ENCODE measurements around the gene RNU5B-1.

Gene RNU5B-1

DNA sequence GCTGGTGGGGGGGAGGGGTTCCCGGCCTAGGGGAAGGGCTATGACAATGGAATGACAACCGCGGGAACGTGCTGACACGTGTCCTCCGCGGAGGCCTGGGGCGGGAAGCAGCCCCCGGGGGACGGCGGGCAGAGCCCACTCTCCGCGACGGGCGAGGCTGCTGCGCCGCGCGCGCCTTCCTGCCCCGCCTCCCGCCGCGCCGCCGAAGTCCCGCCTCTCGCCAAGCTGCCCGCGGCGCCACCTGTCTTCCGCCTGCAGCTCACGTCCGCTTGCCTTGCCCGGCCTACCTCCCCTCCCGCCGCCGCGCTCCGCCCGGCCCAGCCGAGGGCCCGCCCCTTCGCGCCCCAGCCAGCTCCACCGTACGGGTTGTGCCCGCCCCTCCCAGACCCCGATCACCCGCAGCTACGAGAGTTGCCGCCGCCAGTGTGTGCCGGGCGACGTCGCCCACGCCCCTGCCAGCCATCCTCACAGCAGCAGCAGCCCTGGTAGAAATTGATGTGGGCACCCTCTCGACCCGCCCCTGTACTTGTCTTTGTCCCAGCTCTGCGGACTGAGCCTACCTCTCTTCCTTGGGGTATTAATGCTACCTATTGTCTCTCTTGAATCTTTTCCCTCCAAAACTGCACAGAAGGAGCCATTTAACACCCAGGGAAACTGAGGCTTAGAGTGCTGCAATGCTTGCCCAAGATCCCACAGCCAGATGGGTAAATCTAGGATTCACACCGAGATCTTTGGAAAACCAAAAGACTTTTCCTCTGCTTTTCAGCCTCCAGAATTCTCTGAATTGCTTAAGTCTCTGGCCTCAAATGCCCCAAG is 17.6 kb upstream of the RNU5B-1 start, which contains the start of gene PARP16:
TSS of gene PARP16 (minus strand) at position 180 of the 816 bp plus-strand sequence. CDS start 457 bp downstream, outside the sequence.
- peak; percentile 82 for DNase-seq (ENCODE audit: insufficient read length, low spot score)
- FAIRE-seq = peak; percentile 95

DNA sequence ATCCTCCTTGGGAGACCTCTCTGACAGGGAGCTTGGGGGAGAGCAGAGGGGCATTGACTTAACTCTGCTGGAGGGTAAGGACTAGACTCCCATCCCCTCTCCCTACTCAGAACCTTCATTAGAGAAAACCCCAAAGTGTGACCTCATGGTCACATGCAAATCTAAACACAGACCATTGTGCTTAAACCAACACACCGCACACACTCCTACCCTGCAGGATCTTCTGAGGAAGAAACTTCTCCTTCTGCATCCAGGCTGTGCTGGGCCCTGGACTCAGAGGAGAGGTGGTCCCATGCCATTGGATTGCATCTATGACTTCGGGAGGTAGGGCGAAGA is 17.0 kb upstream of the RNU5B-1 start:
- FAIRE-seq (no peak), DNase-seq (ENCODE audit: insufficient read length, low spot score) (no peak)

DNA sequence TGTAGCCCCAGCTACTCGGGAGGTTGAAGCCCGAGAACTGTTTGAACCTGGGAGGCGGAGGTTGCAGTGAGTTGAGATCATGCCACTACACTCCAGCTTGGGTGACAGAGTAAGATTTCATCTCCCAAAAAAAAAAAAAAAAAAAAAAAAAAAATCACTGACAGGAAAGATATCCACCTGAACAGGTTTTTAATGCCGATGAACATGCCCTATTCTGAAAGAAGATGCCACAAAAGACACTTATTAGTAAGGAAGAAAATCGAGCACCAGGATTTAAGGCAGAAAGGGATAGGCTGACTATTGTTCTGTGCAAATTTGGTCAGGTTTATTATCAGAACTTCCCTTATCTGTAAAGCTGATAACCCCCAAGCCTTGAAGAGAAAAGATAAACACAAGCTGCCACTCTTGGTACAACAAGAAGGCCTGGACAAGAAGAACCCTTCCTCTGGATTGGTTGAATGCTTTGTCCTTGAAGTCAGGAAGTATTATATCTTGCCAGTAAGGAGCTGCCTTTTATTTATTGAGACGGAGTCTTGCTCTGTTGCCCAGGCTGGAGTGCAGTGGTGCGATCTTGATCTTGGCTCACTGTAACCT is 15.1 kb upstream of the RNU5B-1 start:
- DNase-seq (ENCODE audit: insufficient read length, low spot score) (no peak), FAIRE-seq (no peak)

DNA sequence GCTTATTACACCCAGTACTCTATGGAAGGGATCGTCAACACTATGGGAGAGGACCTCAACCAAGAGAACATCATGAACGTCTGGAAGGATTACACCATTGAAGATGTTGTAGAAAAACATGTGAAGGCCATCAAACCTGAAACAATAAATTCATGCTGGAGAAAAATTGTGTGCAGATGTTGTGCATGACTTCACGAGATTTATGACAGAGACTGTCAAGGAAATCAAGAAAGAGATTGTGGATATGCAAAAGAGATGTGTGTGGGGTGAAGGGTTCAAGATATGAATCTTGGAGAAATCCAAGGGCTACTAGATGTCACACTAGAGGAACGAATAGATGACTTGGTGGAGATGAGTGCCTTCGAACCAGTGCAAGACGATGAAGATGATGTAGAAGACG is 14.2 kb upstream of the RNU5B-1 start:
- no peak for FAIRE-seq

DNA sequence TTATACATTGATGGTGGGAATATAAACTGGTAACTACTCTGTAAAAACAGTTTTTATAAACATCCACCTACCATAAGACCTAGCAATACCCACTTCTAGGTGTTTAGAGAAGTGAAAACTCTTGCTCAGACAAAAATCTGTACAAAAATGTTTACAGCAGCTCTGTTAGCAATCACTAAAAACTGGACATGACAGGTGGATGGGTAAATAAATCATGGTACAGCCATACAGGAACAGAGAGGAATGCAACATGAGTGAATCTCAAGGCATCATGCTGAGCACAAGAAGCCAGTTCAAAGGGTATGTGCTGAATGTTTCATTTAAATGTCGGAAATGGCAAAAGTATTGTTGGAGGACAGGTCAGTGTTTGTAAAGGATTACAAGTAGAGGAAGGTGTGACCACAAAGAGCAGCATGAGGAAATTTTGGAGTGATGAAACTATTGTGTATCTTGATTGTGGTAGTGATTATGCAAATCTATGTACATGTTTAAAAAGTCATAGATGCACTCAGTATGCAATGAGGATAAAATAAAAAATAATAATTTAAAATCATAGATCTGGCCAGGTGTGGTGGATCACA is 11.4 kb upstream of the RNU5B-1 start:
- DNase-seq (ENCODE audit: insufficient read length, low spot score) (no peak), FAIRE-seq (no peak)

More for the DNA sequence above, 14.2 kb upstream of the RNU5B-1 start:
- DNase-seq (ENCODE audit: insufficient read length, low spot score) = no peak

DNA sequence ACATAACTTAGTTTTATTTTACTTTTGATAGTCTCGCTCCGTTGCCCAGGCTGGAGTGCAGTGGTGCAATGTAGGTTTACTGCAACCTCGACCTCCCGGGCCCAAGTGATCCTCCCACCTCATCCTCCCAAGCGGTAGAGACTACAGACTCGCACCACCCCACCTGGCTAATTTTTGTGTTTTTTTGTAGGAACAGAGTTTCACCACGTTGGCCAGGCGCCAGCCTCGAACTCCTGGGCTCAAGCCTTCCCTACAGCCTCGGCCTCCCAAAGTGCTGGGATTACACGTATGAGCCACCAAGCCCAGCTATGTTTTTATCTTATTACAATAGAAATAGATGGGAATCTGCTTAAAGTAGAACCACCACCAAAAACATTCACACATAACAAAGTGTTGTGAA is 5.7 kb upstream of the RNU5B-1 start:
- DNase-seq (ENCODE audit: insufficient read length, low spot score) (no peak), FAIRE-seq (no peak)

DNA sequence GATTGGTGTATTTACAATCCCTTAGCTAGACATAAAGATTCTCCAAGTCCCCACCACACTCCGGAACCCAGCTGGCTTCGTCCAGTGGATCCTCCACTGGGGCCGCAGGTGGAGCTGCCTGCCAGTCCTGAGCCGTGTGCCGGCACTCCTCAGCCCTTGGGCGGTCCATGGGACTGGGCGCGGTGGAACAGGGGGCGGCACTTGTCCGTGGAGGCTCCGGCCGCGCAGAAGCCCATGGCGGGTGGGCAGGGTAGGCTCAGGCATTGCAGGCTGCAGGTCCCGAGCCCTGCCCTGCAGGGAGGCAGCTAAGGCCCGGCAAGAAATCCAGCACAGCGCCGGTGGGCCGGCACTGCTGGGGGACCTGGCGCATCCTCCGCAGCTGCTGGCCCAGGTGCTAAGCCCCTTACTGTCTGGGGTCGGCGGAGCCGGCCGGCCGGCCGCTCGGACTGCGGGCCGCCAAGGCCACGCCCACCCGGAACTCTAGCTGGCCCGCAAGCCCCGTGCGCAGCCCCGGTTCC is 3.5 kb upstream of the RNU5B-1 start:
- DNase-seq (ENCODE audit: insufficient read length, low spot score) (no peak), FAIRE-seq (no peak)

DNA sequence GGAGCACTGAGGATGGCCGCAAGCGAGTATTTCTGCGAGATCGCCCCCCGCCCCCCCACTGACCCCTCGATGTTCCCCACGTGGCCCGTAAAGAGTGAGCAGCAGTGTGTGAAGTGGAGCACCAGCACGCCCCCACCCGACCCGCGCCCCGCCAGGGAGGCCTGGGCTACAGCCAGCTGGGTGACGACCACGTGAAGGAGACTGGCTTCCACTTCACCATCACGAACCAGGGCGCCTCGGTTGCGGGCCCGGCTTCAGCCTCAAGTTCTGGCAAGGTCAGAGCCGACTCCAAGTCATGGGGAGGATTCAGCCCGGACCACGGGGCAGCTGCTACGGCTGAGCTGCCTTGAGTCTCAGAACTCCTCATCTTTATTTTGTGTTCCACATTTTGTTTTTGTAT is 2.4 kb upstream of the RNU5B-1 start:
- FAIRE-seq (no peak), DNase-seq (ENCODE audit: insufficient read length, low spot score) (no peak)

DNA sequence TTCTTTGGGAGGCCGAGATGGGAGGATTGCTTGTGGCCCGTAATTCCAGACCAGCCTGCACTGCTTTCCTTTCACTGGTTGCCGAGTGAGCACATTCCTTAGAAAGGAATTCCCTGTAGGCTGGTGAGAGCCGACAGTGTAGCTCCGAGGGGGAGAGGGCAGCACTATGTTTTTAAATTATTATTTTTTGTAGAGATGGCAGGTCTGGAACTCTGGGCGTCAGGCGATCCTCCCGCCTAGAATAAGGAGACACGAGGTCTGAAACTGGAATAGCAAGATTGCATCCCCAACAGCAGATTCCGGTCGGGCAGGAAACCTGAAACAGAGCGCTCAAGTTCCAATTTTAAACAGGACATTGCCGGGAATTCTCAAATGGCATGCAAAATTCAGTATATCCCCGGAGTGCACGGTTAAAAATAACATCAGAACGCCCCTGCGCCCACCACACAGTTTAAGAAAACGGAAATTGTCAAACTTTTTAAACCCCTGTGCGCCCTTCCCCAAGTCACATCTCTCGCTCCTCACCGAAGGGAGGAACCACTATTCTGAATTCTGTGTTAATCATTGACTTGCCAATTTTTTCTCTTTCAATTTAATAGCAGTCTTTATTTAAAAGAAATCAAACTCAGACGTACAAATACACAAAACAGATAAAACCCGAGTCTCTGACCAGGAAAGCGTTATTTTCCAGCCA is 643 bp upstream of the RNU5B-1 start:
- FAIRE-seq = no peak
- DNase-seq (ENCODE audit: insufficient read length, low spot score) = peak; percentile 46

DNA sequence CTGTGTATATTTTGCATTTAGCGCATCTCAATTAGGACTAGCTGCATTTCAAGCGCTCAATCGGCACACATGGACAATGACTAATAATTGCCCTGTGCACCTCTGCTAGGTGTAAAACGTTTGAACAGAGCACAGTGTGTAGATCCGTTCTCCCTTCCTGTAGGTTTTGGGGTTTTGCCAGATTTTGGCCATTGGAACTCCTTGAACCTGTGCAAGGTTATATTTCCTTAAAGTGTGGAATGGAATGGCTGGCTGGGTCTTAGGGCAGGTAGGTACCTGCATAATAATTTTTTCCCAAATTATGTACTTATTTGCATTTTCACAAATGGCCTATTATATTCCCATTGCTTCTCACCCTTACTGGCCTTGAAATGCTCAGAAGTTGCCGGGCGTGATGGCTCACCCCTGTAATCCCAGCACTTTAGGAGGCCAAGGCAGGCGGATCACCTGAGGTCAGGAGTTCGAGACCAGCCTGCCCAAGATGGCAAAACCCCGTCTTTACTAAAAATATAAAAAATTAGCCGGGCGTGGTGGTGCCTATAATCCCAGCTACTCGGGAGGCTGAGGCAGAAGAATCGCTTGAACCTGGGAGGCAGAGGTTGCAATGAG is 777 bp downstream of the RNU5B-1 start:
- no peak for FAIRE-seq

DNA sequence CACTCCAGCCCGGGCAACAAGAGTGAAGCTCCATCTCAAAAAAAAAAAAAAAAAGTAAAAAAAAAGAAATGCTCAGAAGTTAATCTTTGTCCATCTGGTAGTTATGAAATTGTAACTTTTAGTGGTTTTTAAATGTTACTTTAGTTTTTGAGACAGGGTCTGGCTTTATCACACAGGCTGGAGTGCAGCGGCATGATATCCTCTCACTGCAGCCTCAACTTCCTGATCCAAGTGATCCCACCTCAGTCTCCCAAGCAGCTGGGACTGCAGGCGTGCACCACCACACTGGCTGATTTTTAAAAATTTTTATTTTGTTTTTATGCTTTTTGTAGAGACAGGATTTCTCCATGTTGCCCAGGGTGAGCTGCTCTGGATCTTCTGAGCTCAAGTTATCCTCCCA is 1.3 kb downstream of the RNU5B-1 start:
- DNase-seq (ENCODE audit: insufficient read length, low spot score) (no peak), FAIRE-seq (no peak)

More for the DNA sequence above, 777 bp downstream of the RNU5B-1 start:
- DNase-seq (ENCODE audit: insufficient read length, low spot score) = no peak

DNA sequence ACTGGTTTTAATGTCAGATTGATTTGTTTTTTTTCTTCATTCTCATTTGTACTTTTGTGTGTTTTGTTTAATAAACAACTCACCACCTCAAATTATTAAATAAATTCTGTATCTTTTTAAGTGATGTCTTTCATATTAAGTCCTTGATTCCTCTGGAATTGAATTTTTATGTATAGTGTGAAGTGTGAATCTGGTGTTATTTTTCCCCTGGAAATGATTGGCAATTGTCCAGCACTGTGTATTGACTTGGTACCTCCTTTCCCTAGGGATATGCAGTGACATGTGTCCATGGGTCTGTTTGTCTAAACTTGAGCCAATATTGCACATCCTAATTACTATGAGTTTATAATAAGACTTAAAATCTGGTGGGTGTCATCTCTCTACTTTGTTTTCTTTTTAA is 2.1 kb downstream of the RNU5B-1 start:
- DNase-seq (ENCODE audit: insufficient read length, low spot score) = no peak
- FAIRE-seq = no peak

DNA sequence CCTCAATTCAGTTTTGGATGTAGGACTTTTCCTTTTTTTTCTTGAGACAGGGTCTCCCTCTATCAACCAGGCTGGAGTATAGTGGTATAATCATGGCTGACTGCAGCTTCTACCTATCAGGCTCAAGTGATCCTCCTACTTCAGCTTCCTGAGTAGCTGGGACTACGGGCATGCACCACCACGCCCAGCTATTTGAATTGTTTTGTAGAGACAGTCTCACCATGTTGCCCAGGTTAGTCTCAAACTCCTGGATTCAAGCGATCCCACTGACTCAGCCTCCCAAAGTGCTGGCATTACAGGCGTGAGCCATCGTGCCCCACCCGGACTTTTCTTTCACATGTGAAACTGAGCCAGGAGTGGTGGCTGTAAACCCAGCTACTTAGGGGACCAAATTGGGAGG is 3.5 kb downstream of the RNU5B-1 start:
- FAIRE-seq = no peak
- DNase-seq (ENCODE audit: insufficient read length, low spot score) = no peak

DNA sequence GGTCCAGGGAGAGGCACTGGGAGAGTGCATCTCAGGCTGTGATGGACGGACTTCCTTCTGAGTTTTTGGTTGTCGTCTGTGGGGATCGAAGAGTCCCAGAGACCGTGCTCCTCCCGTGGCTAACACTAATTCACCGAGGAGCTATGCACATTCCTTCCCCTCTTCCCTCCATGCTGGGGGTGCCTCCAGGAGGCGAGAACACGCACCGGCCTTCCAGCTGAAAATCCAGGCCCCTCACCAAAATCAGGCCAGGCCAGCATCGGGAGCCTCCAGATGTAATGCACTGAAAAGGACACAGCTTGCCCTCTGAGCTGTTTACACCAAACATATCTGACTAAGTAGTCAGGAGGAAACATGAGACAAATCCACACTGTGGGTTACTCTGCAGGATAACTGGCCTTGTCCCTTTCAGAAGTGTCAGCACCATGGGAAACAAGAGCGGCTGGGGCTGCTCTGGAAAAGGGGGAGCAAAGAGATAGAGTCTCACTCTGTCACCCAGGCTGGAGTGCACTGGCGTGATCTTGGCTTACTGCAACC is 5.5 kb downstream of the RNU5B-1 start:
- DNase-seq (ENCODE audit: insufficient read length, low spot score) (no peak), FAIRE-seq (no peak)

DNA sequence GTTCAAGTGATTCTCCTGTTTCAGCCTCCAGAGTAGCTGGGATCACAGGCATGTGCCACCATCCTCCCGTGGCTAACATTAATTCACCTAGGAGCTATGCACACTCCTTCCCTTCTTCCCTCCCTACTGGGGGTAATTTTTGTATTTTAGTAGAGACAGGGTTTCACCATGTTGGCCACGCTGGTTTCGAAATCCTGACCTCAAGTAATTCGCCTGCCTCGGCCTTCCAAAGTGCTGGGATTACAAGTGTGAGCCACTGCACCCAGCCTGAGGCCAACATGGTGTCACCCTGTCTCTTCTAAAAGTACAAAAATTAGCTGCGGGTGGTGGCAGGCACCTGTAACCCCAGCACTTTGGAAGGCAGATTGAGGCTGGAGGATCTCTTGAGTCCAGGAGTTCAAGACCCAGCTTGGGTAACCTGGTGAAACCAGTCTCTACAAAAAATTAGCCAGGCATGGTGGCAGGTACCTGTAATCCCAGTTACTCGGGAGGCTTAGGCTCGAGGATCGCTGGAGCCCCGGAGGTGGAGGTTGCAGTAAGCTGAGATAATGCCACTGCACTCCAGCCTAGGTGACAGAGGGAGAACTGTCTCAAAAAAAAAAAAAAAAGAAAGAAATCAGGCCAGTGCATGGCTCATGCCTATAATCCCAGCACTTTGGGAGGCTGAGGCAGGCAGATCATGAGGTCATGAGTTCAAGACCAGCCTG is 6.1 kb downstream of the RNU5B-1 start:
- DNase-seq (ENCODE audit: insufficient read length, low spot score) (no peak), FAIRE-seq (no peak)

DNA sequence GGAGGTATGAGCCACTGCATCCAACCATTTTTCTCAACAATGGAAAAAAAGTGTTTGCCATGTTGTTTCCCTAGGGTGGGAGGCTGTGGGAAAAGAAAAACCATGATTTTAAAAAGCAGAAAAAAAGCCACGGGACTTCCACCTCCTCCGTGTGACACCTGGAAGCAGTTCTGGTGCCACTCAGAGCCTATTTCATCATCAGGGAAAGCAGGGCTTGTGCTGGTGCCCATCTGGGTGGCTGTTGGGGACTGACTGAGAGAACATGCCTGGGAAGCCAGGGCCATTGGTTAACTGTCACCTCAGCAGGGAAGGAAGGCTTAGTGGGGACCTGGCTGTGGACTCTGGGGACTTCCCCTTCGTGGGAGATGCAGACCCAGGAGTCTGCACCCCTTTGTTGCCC is 7.3 kb downstream of the RNU5B-1 start:
- no peak for DNase-seq (ENCODE audit: insufficient read length, low spot score)
- FAIRE-seq = no peak

DNA sequence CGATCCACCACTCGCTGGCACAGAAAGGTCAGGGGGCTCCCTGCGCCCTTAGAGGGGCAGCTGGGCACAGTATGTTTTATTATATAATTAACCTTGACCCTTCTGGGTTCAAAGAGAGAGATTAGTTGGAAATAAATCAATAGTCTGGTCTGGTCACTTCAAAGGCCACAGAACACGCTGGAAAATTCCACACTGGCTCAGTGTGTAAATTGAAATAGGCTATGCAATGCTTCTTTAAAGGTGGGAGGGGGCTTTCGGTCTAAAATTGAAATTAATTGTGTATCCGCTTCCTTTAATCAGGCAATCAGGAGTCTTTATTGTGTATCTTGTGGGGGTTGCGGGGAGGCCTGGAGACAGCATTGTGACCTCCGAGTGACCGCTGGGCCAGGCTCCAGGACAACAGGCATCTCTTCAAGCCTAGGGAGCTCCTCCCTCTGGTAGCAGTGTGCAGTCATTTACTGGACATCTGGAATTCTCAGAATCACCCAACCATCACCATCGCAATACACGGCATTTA is 8.0 kb downstream of the RNU5B-1 start:
- no peak for FAIRE-seq

DNA sequence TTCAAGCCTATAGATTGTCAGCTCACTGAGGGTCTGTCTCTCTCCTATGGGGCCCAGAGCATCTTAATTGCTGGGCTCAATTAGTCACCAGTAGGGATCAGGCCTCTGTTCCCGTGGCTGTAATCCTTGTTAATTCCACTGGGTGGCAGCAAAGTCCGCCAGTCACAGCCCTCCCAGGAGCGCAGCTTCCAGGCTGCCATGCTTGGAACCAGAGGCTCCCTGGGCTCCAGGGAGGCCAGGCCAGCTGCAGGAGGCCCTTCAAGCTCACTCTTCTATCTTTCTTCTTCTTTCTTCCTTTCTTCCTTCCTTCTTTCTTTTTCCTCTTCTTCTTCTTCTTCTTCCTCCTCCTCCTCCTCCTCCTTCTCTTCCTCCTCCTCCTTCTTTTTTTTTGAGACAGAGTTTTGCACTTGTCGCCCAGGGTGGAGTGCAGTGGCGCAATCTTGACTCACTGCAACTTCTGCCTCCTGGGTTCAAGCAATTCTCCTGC is 14.4 kb downstream of the RNU5B-1 start:
- DNase-seq (ENCODE audit: insufficient read length, low spot score) (peak; percentile 87), FAIRE-seq (no peak)

More for the DNA sequence above, 8.0 kb downstream of the RNU5B-1 start:
- no peak for DNase-seq (ENCODE audit: insufficient read length, low spot score)

DNA sequence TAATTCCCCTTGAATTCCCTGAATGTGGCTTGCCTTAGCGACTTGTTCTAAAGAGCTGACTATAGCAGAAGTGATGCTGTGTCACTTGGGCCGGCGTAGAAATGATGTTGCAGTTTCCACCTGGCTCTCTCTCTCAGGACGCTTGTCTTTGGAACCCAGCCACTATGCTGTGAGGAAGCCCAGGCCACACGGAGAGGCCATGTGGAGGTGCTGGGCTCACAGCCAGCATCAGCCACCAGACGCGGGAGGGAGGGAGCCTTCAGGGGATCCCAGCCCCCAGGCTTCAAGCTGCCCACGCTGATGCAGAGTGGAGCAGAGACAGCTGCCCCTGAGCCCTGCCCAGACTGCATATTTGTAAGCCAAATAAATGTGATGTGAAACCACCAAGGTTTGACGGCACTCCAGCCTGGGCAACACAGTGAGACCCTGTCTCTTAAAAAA is 18.6 kb downstream of the RNU5B-1 start:
- no peak for FAIRE-seq
- DNase-seq (ENCODE audit: insufficient read length, low spot score) = peak; percentile 43

Measured in HTR-8/SVneo (cell line).